Right lobe of liver (tissue), 6 donors: ENCODE measurements around the gene CAPN5. TPM values are rescaled to one million over a fixed set of nuclear protein-coding genes. Genes with fewer than 3 reads are reported as not detected.
A peak's percentile ranks its signal among the peaks of the same experiment; 100 is the strongest.

Experiments
- ATAC-seq, 4 donors: fragments of 200-7000 bp; cut with Tn5 transposase; one replicate each; pipeline ENCODE4 v1.9.1; 2020; ENCODE audit warnings: mild to moderate bottlenecking in 4 of 4, moderate library complexity in 4 of 4
- DNase-seq, 3 donors: peaks; one replicate each; pipeline ENCODE4 v3.0.0-alpha.2; 2020
- H3K27ac ChIP-seq, 3 donors: fragments of 200-600 bp; one replicate each; pipeline ENCODE4 v1.8.0; 2022
- H3K27me3 ChIP-seq, 2 donors: fragments of 200-600 bp; one replicate each; pipeline ENCODE4 v1.8.0; 2022
- H3K36me3 ChIP-seq, 4 donors: fragments of 200-600 bp; sonication (generic) in 1 of 4; one replicate each; pipeline versions ENCODE4 v1.5.1 to v1.8.0; 2017 to 2022; ENCODE audit warnings: control low read depth in 1 of 4
- H3K4me1 ChIP-seq, 4 donors: fragments of 200-600 bp; sonication (generic) in 1 of 4; one replicate each; pipeline versions ENCODE4 v1.5.1 to v1.8.0; 2017 to 2022; ENCODE audit warnings: control low read depth in 1 of 4
- H3K4me3 ChIP-seq, 3 donors: fragments of 200-600 bp; one replicate each; pipeline ENCODE4 v1.8.0; 2022
- H3K9me3 ChIP-seq, 4 donors: fragments of 200-600 bp; sonication (generic) in 1 of 4; one replicate each; pipeline versions ENCODE4 v1.5.1 to v1.8.0; 2017 to 2022; ENCODE audit warnings: control low read depth in 1 of 4
- POLR2A ChIP-seq: fragments of 450-650 bp; IDR thresholded peaks from one replicate; pipeline ENCODE4 v1.6.1; 2017; ENCODE audit warnings: antibody characterized with exemption, mild to moderate bottlenecking
- WGBS: methylation state at CpG from one replicate; pipeline ENCODE4 v1.1.6; 2018; ENCODE audit warnings: low coverage, low lambda C conversion rate; ENCODE audit not compliant: insufficient coverage; ENCODE audit errors: missing lambda C conversion rate; 5-methylcytosine and 5-hydroxymethylcytosine counted together
- intact Hi-C, 2 donors: fragments of 100-400 bp; cut with DNase I; formaldehyde crosslinking; loops; one replicate each; pipeline versions ENCODE4 v1.11.2 to v1.14.1; 2022
- total RNA-seq, 6 experiments: library from RNA; depleted of rRNA in 2 of 6; stranded (reverse); fragments of >200 nt in 2 of 6; fragmentation: NEBNext Ultra II Directional in 3 of 6; extraction: Animal tissue kit (Norgen Biotek cat#: 25700) in 3 of 6; gene quantifications; one replicate each; pipeline versions ENCODE4 v1.1.0 to v1.2.4, GENCODE V29; 2016 to 2023
- TF ChIP-seq, protein P1 (sequence below), 4 donors: fragments of 200-600 bp in 3 of 4; fragments of 450-650 bp in 1 of 4; IDR thresholded peaks; one replicate each; pipeline versions ENCODE4 v1.5.1 to v1.8.0; 2016 to 2022; ENCODE audit warnings: antibody characterized with exemption in 4 of 4, mild to moderate bottlenecking in 2 of 4
- donor health status: DM: no; HTN: yes; CAD: no.
- donor health status: DM: no; HTN: no; CAD: no.
- donor health status: DM: no; HTN: no; CAD: no.
- donor health status: DM: no; HTN: yes; CAD: no.
- donor health status: DM: no; HTN: yes; CAD: no.

Gene CAPN5
- total RNA-seq, 6 experiments from 2014 or later = 23.1 to 66.7 (median 43.3) TPM

DNA sequence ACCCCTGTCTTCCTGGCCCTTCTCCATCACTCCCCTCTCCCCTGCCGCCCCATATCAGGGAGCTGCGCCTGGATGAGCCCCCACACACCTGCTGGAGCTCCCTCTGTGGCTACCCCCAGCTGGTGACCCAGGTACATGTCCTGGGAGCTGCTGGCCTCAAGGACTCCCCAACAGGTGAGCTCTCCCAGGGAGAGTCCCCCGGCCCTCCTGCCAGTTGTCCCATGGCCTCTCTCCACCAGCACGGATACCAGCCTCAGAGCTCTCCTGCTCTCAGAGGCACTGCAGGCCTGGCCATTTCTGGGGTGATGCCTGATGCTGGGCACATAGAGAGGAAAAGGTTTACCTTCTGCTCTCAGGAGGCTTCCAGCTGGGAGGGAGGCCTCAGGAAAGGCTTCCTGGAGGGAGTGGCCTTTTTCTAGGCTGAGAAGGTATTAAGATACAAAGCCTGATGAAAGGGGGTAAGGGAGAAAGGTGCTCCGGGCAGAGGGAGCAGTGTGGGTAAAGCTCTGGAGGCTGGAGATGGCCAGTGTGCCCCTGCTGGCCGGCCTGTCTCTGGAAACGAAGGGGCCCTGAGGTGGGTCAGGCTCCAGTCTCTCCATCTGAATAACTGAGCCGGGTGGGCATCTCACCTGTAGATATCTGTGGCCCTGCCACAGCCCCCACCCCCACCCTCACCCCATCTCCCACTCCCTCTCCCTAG is 55.3 kb downstream of the CAPN5 start:
- H3K27me3 ChIP-seq = no peaks in the 10 kb centered on the region
- TF ChIP-seq, protein P1, sequence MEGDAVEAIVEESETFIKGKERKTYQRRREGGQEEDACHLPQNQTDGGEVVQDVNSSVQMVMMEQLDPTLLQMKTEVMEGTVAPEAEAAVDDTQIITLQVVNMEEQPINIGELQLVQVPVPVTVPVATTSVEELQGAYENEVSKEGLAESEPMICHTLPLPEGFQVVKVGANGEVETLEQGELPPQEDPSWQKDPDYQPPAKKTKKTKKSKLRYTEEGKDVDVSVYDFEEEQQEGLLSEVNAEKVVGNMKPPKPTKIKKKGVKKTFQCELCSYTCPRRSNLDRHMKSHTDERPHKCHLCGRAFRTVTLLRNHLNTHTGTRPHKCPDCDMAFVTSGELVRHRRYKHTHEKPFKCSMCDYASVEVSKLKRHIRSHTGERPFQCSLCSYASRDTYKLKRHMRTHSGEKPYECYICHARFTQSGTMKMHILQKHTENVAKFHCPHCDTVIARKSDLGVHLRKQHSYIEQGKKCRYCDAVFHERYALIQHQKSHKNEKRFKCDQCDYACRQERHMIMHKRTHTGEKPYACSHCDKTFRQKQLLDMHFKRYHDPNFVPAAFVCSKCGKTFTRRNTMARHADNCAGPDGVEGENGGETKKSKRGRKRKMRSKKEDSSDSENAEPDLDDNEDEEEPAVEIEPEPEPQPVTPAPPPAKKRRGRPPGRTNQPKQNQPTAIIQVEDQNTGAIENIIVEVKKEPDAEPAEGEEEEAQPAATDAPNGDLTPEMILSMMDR (IDR thresholded peaks at IDR 0.05) = no peak
- no peak for TF ChIP-seq POLR2A
- peaks cover 0 to 4% (median 2%) of the 10 kb centered on the region in 4 donors for H3K4me1 ChIP-seq
- WGBS = 93% methylated on average over 3 of the region's 8 CpGs
- no peak overlapping the region for H3K27ac ChIP-seq
- H3K4me3 ChIP-seq = no peak overlapping the region
- H3K36me3 ChIP-seq = peaks cover 0 to 64% (median 12%) of the 10 kb centered on the region in 4 donors
- intact Hi-C loops = loop anchor here in 1 of 2 donors (10.0 kb wide), 1 partner anchor 433 kb away; no protein-coding TSS in a partner anchor
- H3K9me3 ChIP-seq = no peaks in the 10 kb centered on the region
- DNase-seq (peak in 1 of 3 donors; percentile 32), ATAC-seq (no peak)

DNA sequence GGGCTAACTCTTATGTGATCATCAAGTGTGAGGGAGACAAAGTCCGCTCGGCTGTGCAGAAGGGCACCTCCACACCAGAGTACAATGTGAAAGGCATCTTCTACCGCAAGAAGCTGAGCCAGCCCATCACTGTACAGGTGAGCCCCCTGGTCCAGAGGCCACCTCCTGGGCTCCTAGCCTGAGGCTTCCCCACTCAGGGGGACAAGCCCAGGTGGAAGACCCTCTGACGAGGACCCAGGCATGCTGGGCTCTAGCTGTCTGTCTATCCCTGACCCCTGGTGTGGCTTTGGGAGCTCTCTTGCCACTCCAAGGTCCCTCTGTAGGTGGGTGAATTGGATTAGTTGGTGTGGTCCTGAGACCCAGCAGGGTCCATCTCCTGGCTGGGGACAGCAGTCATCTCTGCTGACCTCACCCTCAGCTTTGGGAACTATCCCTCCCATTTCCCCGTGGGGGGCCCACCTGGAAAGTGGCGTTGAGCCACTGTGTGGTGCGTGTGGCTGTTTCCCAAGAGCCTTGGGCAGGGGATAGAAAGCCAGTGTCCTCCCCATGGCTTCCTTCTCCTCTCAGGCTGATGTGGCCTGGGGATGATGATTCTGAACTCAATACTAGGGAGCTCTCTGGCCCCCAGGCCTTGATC is 55.9 kb downstream of the CAPN5 start:
- intact Hi-C loops = loop anchor here in 1 of 2 donors (10.0 kb wide), 1 partner anchor 432 kb away; no protein-coding TSS in a partner anchor
- no peak for ATAC-seq
- no peaks in the 10 kb centered on the region for H3K27me3 ChIP-seq
- no peaks in the 10 kb centered on the region for H3K9me3 ChIP-seq
- H3K36me3 ChIP-seq = peaks cover 0 to 61% (median 12%) of the 10 kb centered on the region in 4 donors
- H3K4me1 ChIP-seq = peaks cover 0 to 8% (median 3%) of the 10 kb centered on the region in 4 donors
- H3K4me3 ChIP-seq = no peak overlapping the region
- DNase-seq = peak in 1 of 3 donors; percentile 39
- TF ChIP-seq POLR2A = no peak
- TF ChIP-seq, protein P1 (IDR thresholded peaks at IDR 0.05) = no peak
- no peak overlapping the region for H3K27ac ChIP-seq
- 83% methylated on average over 1 of the region's 7 CpGs for WGBS

DNA sequence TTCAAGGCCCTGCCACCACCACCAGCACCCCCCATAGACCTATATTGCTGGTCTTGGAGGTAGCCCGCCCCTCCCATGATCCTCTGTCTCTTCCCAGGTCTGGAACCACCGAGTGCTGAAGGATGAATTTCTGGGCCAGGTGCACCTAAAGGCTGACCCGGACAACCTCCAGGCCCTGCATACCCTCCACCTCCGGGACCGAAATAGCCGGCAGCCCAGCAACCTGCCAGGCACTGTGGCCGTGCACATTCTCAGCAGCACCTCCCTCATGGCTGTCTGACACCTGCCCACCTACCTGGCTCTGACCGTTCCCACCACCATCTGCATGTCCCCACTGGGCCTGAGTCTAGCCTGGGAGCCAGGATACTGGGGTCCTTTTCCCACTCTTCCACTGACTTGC is 56.8 kb downstream of the CAPN5 start:
- H3K27me3 ChIP-seq = no peaks in the 10 kb centered on the region
- H3K36me3 ChIP-seq = peaks cover 0 to 52% (median 10%) of the 10 kb centered on the region in 4 donors
- H3K4me1 ChIP-seq = peaks cover 0 to 12% (median 5%) of the 10 kb centered on the region in 4 donors
- no peaks in the 10 kb centered on the region for H3K9me3 ChIP-seq
- ATAC-seq (no peak), DNase-seq (peak in 1 of 3 donors; percentile 39)
- H3K27ac ChIP-seq = no peak overlapping the region
- intact Hi-C loops = loop anchor here in 1 of 2 donors (10.0 kb wide), 1 partner anchor 431 kb away; no protein-coding TSS in a partner anchor
- TF ChIP-seq, protein P1 (IDR thresholded peaks at IDR 0.05) = no peak
- TF ChIP-seq POLR2A = no peak
- H3K4me3 ChIP-seq = no peak overlapping the region
- WGBS = no CpG with 5 or more reads among the region's 8 CpGs

DNA sequence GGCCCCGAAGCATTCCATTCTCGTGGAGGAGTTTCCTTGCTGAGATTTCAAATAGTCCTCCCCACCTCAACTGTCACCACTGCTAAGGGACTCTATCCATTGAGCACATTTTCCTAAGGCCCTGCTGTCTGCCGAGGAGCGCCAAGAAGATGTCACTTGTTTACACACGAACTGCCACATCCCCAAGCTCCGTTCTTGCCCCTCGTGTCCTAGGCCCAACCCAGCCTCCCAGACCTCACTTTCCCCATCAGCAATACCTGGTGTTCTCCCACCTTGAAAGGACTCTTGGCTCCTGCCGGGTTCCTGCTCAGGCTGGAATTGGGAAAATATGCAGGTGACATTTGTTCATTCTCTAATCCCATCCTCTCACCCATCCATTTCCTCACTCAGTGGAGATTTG is 57.3 kb downstream of the CAPN5 start:
- intact Hi-C loops = loop anchor here in 1 of 2 donors (10.0 kb wide), 1 partner anchor 431 kb away; no protein-coding TSS in a partner anchor
- DNase-seq (peak in 1 of 3 donors; percentile 51), ATAC-seq (no peak)
- Histone ChIP-seq H3K27me3 (no peaks in the 10 kb centered on the region), H3K4me3 (no peak overlapping the region), H3K9me3 (no peaks in the 10 kb centered on the region), H3K27ac (no peak overlapping the region), H3K4me1 (peaks cover 0 to 17% (median 5%) of the 10 kb centered on the region in 4 donors), H3K36me3 (peaks cover 0 to 47% (median 10%) of the 10 kb centered on the region in 4 donors)
- WGBS = 84% methylated on average over 8 of the region's 8 CpGs
- no peak for TF ChIP-seq POLR2A
- TF ChIP-seq, protein P1 (IDR thresholded peaks at IDR 0.05) = no peak
